Measurements from ENCODE around the gene ACTL10. TPM values are rescaled to one million over a fixed set of nuclear protein-coding genes. Genes with fewer than 3 reads are reported as not detected.
A peak's percentile ranks its signal among the peaks of the same experiment; 100 is the strongest.

ACTL10 gene
- total and polyA plus RNA-seq, 11 donors: 0.13 to 1.1 (median 0.36) TPM

DNA sequence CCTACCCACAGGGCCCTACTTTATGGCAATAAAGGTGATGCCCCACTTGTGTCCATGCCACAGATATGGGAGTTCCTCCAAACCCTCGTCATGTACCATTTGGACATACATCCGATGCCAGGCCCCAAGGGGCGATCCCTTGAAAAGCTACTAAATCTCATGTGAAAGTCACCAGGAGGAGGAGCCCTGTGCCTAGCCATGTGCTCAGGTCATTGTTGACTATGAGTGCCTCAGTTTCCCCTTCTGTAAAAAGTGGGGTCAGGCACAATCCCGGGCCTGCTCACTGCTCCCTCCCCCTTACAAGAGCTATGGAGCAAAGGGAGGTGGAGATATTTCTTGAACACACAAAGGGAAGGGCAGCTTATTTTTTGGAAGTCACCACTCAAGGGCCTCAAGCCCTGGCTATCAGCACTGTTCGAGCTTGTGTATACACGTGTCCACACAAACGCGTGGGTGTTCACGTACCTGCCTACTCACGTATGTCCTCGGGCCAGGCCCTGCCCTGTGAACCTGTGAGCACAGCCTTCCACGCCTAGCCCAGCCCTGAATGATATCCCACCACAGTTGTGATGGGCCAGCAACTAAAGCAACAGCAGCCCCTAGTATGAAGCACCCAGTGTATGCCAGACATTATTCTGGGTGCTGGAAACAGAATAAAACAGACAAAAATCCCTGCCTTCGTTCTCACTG lies 1.9 kb downstream of the ACTL10 start:
- no peaks in the 10 kb centered on the region for H3K27me3 ChIP-seq
- H3K9me3 ChIP-seq: no peaks in the 10 kb centered on the region
- peak overlapping the region in 4 of 12 donors; percentile 39 to 94 (median 82) for H3K27ac ChIP-seq
- H3K4me3 ChIP-seq: peak overlapping the region in 2 of 12 donors; percentile 72 to 74
- H3K36me3 ChIP-seq: peaks cover 0 to 34% (median 8%) of the 10 kb centered on the region in 9 donors
- ATAC-seq: no peak
- WGBS, 4 donors: 81 to 91% (median 90%) methylated on average over 13 of the region's 13 CpGs
- intact Hi-C loops (cut with DNase I): loop anchor here in 6 of 10 donors (2.0 to 5.0 kb wide), 5 partner anchors 64 to 266 kb away; partner anchors contain the start of genes CDK5RAP1 (in 1 of the 6) and ZNF341 (in 1 of the 6)
- peaks cover 3 to 63% (median 42%) of the 10 kb centered on the region in 12 donors for H3K4me1 ChIP-seq
- peak in 1 of 5 donors; percentile 20 for DNase-seq
- no peak for TF ChIP-seq CTCF (IDR thresholded peaks at IDR 0.05)

DNA sequence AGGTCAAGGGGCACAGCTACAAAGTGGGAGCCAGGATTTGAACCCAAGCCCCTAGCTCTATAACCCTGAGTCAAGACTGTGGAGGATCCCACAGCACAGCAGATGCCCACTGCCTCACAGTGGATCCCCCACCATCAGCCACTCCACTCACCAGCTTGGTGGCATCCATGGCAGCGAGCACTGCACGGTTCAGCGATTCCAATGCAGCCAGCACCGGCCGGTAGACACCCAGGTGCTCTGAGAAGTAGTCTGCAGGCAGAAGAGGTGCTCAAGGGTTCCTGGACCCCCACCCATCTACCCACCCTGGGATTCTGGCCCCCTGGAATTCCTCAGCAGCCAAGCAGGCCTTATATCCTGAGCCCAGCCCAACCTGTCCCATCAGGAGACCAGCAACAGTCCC lies 2.5 kb downstream of the ACTL10 start:
- H3K4me3 ChIP-seq: no peak overlapping the region
- peaks cover 3 to 60% (median 38%) of the 10 kb centered on the region in 12 donors for H3K4me1 ChIP-seq
- H3K36me3 ChIP-seq: peaks cover 0 to 34% (median 8%) of the 10 kb centered on the region in 9 donors
- no peaks in the 10 kb centered on the region for H3K27me3 ChIP-seq
- ATAC-seq: no peak
- intact Hi-C loops (cut with DNase I): loop anchor here in 6 of 10 donors (2.0 to 5.0 kb wide), 5 partner anchors 63 to 267 kb away; partner anchors contain the start of genes CDK5RAP1 (in 1 of the 6) and ZNF341 (in 1 of the 6)
- no peak for TF ChIP-seq CTCF (IDR thresholded peaks at IDR 0.05)
- no peak for TF ChIP-seq POLR2A (IDR thresholded peaks at IDR 0.05)
- peak in 1 of 5 donors; percentile 25 for DNase-seq
- H3K9me3 ChIP-seq: no peaks in the 10 kb centered on the region
- 96 to 100% (median 98%) methylated on average over 4 to 5 of the region's 5 CpGs for WGBS, 4 donors
- H3K27ac ChIP-seq: no peak overlapping the region

DNA sequence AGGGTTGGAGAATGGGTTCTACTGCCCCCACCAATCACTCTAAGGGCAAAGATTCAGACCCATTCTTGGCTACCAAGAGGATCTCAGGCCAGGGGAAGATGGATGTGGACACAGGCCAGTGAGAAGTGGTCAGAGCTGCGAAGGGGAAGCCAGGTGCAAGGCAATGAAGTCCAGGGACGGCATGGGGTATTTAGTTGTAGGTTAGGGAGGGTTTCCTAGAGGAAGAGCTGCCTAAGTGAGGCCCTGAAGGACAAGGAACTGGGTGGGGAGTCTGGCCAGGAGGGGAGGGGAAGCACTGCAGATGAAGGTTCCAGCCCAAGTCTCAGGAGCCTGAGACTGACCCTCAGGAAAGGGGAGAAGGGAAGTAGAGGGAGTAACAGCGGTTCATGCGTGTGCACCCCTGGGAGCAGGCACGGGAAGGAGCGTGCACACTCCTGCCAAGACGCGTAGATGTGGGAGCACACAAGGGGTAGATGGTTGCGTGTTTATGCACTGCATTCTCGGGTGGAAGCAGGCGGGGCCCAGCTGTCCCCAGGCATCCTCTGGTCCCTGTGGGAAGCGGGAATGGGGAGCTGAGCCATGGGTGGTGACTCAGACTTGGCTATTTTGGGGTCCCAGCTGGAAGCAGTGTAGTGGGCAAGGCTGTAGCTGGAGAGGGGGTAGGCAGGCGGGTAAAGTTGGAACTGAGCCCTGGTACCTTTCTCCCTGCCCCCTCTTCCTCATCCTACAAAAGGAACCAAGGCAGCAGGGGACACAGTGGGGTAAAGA lies 3.3 kb downstream of the ACTL10 start:
- Histone ChIP-seq H3K4me1 (peaks cover 3 to 61% (median 40%) of the 10 kb centered on the region in 12 donors), H3K27me3 (no peaks in the 10 kb centered on the region), H3K27ac (no peak overlapping the region), H3K9me3 (no peaks in the 10 kb centered on the region), H3K36me3 (peaks cover 0 to 34% (median 8%) of the 10 kb centered on the region in 9 donors), H3K4me3 (no peak overlapping the region)
- WGBS, 4 donors: 56 to 63% (median 59%) methylated on average over 13 of the region's 13 CpGs
- ATAC-seq: no peak
- DNase-seq: peak in 2 of 5 donors; percentile 26 to 30
- TF ChIP-seq CTCF (IDR thresholded peaks at IDR 0.05) (no peak), POLR2A (IDR thresholded peaks at IDR 0.05) (no peak)
- intact Hi-C loops (cut with DNase I): loop anchor here in 6 of 10 donors (2.0 to 5.0 kb wide), 5 partner anchors 62 to 268 kb away; partner anchors contain the start of genes ZNF341 (in 3 of the 6) and CDK5RAP1 (in 1 of the 6)
